ENCODE results near the gene TMC1.
"Not testable (repeated sequence)": the region's sequence is repeated elsewhere in the genome, so short reads cannot be mapped to it uniquely, and the experiment has no call there.

TMC1 gene
- 0 to 0.18 reads per million in 2 experiments for total RNA-seq

DNA sequence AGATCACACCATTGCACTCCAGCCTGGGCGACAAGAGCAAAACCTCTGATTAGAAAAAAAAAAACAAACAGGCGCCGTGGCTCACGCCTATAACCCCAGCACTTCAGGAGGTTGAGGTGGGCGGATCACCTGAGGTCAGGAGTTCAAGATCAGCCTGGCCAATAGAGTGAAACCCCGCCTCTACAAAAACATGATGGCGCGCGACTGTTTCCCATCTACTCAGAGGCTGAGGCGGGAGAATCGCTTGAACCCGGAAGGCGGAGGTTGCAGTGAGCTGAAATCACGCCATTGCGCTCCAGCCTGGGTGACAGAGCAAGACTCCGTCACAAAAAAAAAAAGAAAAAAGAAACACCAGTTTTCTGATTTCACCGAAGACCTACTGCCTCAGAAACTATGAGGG, at the start of gene TMC1:
TMC1 (plus strand) TSS at position 193 of the 400 bp plus-strand sequence. CDS start 127,041 bp downstream, outside the sequence.
- DNase-seq (ENCODE audit: low read depth), result not testable (repeated sequence)

DNA sequence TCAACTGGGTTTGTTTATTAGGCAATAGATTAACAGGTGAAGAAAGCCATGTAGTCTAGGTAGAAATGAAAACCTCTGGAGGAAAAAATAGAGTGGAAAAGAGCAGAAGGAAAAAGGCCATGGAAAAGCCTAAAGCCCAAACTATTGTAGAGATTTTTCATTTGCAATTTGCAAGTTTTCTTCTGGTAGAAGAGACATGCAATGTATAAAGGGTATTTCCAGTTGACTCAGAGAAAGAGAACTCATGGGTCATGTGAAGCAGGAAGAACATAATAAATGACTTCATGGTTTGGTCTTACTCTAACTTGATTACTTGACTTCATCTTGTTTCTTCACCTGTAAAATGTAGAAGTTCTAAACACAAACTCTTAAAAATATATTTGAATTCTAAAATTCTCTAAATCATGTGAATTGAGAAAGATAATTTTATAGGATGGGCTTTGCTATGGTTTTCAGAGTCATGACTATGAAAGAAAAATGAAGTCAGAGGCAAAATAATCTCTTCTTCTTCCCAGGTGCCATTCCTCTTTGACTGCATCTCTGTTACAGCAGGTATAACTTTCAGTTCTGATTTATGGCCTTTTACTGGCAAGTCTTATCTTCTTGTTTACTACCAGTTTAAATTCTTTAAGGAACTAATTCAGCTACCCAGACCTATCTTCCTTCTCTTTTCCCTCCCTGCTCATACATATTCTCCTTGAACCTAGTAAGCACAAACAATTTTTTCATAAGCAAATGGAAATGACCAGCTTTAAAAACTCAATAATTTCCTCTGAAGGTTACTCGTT, 47.7 kb upstream of the TMC1 start:
- DNase-seq (ENCODE audit: low read depth), result no peak

DNA sequence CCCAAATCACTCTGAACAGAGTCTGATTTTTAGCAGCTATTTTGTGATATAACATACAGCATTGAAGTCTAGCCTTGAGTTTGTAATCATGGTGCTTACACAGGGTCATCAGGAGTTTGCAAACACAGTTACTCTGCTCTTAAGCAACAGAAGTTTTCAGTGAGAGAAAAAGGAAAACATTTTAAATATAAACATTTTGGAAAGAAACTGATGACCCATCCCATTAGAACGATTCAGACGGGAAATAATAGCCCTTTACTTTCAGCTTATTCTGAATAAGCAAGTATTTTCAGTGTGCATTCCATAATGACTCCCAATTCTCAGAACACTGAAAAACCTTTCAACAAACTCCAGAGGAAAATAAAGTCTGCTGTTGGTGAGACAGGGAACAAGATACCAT, 46.7 kb upstream of the TMC1 start:
- no peak for DNase-seq (ENCODE audit: low read depth)

DNA sequence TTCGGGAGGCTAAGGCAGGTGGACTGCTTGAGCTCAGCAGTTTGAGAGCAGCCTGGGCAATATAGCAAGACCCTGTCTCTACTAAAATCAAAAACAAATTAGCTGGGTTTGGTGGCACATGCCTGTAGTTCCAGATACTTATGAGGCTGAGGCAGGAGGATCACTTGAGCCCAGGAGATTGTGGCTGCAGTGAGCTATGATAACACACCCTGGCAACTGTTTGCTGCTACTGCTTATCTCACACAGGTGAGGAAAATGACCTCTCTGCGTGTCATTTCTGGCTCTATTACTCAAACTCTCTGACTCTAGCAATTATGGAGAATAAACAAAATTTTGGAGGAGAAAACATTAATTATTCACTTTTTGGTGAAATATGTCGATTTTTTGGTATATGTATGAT, 45.3 kb upstream of the TMC1 start:
- no peak for DNase-seq (ENCODE audit: low read depth)

DNA sequence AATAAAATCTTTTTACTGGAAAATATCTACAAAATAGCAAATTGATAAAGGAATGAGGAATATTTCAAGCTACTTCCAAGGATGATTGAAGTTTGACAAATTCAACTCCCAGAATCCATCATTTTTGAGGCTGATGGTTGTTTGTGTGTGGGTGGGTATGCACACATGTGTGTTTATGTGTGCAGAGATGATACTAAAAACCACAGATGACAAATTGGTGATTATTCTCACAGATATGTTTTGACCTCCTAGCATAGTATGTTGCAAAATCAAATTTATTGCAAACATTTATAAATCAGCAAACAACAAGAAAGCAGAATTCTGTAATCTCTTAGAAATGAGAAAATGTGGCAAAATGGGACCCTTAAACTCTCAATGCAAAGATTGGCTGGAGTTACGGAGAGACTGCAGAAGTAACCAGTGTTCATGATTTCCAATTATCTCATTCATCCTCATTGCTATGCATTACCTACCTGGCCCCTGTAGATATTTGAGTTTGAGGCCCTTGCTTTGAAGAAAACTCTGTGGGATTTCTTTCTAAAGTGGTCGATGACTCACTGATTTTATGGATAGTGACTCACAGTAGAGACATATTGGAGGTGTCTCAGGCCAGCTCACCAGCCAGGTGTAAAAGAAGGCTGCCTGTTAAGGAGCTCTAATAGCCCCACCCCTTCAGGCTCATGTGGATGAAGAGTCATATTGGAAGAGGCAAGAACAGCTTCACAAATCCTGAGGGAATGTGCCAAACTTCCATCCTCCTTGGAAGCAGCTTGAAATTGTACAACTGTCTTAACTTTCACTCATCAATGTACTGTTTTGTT, 44.6 kb upstream of the TMC1 start:
- DNase-seq (ENCODE audit: low read depth), result no peak

- DNase-seq (ENCODE audit: low read depth), result no peak
Measured at GRCh38 chr9:72477930-72478518, 43.4 kb upstream of the TMC1 start.

GRCh38 chr9:72478966-72479365, 42.4 kb upstream of the TMC1 start:
- DNase-seq (ENCODE audit: low read depth), result no peak

DNA sequence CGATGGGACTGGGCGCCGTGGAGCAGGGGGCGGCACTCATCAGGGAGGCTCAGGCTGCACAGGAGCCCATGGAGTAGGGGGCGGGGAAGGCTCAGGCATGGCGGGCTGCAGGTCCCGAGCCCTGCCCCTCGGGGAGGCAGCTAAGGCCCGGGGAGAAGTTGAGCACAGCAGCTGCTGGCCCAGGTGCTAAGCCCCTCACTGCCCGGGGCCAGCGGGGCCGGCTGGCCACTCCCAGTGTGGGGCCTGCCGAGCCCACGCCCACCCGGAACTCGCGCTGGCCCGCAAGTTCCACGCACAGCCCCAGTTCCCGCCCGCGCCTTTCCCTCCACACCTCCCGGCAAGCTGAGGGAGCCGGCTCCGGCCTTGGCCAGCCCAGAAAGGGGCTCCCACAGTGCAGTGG, 41.1 kb upstream of the TMC1 start:
- not testable (repeated sequence) for DNase-seq (ENCODE audit: low read depth)

DNA sequence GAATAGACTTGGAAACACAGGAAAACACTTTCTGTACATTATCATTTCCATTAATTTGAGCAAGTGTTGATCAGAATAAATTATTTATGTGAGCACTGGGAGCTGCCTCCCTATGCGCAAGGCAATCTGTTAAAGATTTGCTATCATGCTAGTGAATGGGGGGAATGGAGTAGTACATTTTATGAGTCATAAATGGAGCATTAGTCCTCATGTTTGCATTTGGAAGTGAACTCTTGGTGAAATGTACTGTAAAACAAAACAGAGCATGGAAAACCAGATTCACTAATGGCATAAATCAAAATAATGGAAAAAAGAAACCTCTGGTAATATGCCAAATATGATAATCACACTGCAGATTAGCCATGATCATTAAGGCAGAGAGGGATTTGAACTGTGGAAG, 40.5 kb upstream of the TMC1 start:
- DNase-seq (ENCODE audit: low read depth), result no peak

- DNase-seq (ENCODE audit: low read depth), result no peak
Measured at GRCh38 chr9:72485821-72486593, 35.4 kb upstream of the TMC1 start.

DNA sequence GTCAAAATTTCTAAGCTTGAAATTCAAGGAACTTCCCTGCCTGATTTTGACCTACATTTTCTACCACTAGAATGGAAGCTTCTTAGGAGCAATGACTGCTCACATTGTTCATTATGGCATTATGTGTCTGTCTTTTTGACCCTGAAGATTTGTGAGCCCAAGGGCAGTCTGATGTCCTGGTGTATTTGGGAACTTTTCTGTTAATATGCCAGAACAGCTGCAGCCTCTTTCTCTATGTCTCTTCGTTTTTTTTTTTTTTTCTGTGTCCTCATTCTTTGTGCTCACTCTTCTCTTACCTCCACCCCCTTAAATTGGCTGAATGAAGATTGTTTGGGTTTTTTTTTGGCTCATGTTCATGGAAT, 34.8 kb upstream of the TMC1 start:
- no peak for DNase-seq (ENCODE audit: low read depth)

DNA sequence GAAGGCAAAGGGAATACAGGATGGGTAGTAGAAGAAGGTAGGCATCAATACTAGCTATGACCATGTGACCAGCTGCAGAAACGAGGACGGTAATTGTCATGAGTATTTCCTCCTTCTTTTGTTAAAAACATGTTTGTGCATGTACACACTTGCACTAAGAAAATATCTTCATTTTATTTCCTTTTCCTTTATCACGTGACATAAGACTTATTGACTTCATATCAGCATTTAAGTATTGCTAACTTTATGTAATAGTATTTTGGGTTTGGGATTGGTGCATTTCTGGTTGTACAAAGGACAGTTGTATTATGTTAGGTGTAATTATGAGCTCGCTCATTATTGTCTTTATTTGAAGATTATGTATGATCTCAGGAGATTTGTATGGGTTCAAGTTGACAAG, 33.7 kb upstream of the TMC1 start:
- DNase-seq (ENCODE audit: low read depth), result not testable (repeated sequence)

GRCh38 chr9:72489986-72490385, 31.4 kb upstream of the TMC1 start:
- DNase-seq (ENCODE audit: low read depth), result no peak

DNA sequence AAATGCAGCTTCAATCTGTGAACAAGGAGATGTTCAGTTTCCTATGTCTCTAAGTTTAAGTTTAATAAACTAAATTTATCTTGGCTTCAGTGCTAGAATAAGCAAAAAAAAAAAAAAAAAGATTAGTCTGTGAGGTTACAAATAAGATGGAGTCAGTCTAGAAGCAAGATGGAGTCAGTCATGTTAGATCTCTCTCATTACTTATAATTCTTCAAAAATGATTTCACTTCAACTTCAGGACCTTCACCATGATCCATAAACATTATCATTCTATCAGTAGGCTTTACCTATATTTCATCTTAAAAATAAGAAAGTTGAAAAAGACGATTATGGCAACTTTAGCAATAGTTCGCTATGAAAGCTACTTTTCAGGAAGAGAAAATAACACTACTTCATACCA, 30.2 kb upstream of the TMC1 start:
- no peak for DNase-seq (ENCODE audit: low read depth)

DNA sequence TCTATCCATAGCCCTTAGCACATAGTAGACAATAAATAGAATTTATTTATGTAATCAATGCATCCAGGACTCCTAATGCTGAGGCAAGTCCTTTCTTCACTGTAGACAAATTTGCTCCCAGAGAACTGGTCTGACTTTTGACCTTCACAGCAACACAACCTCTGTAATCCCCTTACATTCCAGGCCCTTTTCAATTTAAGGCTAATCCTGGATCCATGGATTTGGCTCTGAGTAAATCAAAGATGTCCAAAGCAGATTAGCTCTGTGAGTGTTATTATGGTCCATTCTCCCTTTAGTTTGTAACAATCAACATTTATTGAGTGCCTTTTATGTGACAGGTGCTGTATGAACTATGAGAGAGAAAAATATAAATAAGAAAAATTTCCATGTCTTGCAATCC, 27.4 kb upstream of the TMC1 start:
- DNase-seq (ENCODE audit: low read depth), result no peak

DNA sequence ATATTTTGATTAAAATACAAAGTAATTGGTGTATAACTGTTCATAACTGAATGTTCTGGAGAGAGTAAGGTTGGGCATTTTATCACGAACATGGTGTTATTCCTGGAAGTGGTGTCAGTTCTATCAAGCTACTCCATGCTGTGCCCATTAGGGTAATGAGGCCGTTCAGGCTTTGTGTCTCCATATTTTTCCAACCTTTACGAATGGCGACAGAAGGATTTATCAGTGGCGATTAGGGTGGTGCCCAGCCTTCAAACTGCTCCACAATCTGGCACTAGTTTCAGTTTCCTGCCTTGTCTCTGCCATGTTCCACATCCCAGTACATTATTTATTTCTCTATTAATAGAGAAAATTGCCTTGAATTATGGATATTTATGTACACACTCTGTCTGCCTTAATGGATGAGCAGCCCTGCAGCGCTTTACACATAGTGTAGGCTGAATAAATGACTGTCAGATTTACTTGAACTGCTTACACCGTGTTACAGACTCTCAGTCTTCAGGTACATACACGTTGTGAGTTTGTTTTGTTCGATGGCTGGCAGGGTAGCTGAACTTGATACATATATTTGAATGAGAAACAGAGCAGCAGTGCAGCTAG, 23.9 kb upstream of the TMC1 start:
- DNase-seq (ENCODE audit: low read depth), result no peak

- DNase-seq (ENCODE audit: low read depth), result no peak
Measured at GRCh38 chr9:72506615-72507014, 14.8 kb upstream of the TMC1 start.

DNA sequence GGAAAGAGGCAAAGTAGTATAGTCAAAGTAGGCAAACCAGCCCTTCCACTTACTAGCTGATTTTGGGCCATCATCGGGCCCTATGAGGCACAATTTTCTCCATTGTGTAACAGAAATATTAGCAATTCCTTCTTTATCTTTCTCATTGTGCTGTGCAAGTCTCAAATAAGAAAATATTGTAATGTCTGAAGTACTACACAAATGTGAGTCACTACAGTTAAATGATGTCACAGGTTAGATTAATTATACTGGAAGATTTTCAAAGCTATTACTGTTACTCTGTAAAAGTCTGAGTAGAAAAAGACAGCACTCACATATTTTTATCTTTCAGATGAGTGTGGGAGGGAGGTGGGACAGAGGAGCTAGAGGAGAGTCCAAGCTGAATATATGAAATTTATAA, 12.4 kb upstream of the TMC1 start:
- DNase-seq (ENCODE audit: low read depth), result no peak

DNA sequence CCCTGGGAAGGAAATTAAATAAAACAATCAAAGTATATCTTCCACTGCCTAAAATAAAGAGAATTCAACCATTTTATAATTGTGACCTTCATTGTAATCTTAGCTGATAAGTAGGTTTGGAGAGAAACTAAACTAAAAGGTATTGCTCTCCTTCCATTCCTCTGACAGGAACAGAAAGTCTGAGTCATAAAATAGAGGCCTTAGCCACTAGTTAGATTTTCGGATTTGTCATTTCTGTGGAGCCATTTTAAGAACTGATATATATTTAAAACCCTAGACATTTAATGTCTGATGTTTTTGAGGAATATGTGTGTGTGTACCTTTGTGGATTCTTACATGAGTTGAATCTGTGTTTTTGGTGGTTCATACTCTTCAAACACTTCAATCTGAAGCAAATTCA, 11.8 kb upstream of the TMC1 start:
- no peak for DNase-seq (ENCODE audit: low read depth)

DNA sequence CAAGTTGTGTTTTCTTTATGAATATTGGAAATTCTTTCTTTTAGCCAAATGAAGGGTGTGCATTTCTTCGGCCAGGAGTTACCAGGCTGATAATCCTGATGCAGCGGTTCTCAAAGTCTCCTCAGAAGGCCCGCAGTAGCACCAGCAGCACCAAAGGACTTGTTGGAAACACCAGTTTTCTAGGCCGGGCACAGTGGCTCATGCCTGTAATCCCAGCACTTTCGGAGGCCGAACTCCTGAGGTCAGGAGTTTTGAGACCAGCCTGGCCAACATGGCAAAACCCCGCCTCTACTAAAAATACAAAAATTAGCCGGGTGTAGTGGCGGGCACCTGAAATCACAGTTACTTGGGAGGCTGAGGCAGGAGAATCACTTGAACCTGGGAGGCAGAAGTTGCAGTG, 397 bp upstream of the TMC1 start:
- DNase-seq (ENCODE audit: low read depth), result not testable (repeated sequence)

- no peak for DNase-seq (ENCODE audit: low read depth)
Measured at GRCh38 chr9:72524820-72525540, 3.6 kb downstream of the TMC1 start.
